ENCODE data around the gene KCNT2.

Gene KCNT2

DNA sequence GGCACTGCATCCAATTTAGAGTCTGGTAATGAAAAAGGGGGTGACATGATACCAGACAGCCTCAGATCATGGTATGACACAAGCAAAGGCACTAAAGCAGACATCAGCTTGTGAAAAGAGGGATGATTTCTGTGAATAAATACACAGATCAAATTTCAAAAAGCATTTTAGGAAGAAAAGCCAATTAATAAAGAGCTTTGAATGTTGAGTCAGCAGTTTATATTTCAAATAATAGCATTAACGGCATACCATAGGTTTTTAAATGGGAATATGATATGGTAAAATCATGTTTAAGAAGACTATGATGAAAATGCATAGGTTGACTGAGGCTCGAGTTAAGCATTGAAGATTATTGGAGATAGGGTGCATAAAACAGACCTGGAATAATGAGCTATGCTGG lies 13.5 kb downstream of the KCNT2 start:
- TF ChIP-seq, protein P1, sequence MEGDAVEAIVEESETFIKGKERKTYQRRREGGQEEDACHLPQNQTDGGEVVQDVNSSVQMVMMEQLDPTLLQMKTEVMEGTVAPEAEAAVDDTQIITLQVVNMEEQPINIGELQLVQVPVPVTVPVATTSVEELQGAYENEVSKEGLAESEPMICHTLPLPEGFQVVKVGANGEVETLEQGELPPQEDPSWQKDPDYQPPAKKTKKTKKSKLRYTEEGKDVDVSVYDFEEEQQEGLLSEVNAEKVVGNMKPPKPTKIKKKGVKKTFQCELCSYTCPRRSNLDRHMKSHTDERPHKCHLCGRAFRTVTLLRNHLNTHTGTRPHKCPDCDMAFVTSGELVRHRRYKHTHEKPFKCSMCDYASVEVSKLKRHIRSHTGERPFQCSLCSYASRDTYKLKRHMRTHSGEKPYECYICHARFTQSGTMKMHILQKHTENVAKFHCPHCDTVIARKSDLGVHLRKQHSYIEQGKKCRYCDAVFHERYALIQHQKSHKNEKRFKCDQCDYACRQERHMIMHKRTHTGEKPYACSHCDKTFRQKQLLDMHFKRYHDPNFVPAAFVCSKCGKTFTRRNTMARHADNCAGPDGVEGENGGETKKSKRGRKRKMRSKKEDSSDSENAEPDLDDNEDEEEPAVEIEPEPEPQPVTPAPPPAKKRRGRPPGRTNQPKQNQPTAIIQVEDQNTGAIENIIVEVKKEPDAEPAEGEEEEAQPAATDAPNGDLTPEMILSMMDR (IDR thresholded peaks at IDR 0.05), result no peak
- no peaks in the 10 kb centered on the region for H3K79me2 ChIP-seq
- H3K9me3 ChIP-seq (ENCODE audit: control insufficient read depth, low read length), result no peaks in the 10 kb centered on the region
- H2AFZ ChIP-seq, result no peak overlapping the region
- no peaks in the 10 kb centered on the region for H3K4me1 ChIP-seq
- H3K36me3 ChIP-seq (ENCODE audit: control insufficient read depth, insufficient read depth, low read length), result no peaks in the 10 kb centered on the region
- H3K9ac ChIP-seq, result no peak overlapping the region
- no peak overlapping the region for H3K4me3 ChIP-seq (ENCODE audit: low read depth, low read length)
- no peaks in the 10 kb centered on the region for H3K27me3 ChIP-seq (ENCODE audit: control insufficient read depth, insufficient read depth, low read length)
- H3K27ac ChIP-seq, result no peak overlapping the region
- no peak overlapping the region for H3K4me2 ChIP-seq (ENCODE audit: low read length)

DNA sequence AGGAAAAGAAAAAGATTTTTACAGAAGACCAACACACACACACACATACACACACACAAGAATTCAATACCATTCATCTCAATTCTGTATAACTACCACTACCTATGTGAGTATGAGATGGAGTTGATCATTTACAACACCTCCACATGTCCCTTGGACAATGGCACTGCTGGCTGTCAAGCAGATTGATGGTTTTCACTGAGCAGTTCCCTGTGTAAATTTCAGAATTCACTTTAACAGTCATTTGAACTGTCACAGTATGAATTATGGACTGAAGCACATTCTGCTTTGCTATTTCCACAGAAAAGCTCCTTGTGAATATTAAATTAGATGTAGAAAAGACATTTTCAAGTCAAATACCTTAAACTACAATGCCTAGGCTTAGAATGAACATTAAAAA lies 14.3 kb downstream of the KCNT2 start:
- Histone ChIP-seq H3K4me2 (ENCODE audit: low read length) (no peak overlapping the region), H2AFZ (no peak overlapping the region), H3K27me3 (ENCODE audit: control insufficient read depth, insufficient read depth, low read length) (no peaks in the 10 kb centered on the region), H3K27ac (no peak overlapping the region), H3K9ac (no peak overlapping the region), H3K4me1 (no peaks in the 10 kb centered on the region), H3K36me3 (ENCODE audit: control insufficient read depth, insufficient read depth, low read length) (no peaks in the 10 kb centered on the region), H3K79me2 (no peaks in the 10 kb centered on the region), H3K4me3 (ENCODE audit: low read depth, low read length) (no peak overlapping the region), H3K9me3 (ENCODE audit: control insufficient read depth, low read length) (no peaks in the 10 kb centered on the region)
- TF ChIP-seq, protein P1 (IDR thresholded peaks at IDR 0.05), result no peak

DNA sequence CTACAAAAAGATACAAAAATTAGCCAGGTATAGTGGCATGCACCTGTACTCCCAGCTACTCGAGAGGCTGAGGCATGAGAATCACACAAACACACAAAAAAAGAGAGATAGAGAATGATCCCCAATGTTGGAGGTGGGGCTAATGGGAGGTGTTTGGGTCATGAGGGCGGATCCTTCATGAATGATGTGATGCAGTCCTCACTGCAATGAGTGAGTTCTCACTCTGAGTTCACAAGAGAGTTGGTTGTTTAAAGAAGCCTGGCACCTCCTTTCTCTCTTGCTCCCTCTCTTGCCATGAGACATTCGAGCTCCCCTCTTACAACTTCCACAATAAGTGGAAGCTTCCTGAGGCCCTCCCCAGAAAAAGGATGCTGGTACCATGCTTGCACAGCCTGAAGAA lies 17.3 kb downstream of the KCNT2 start:
- Histone ChIP-seq H3K79me2 (no peaks in the 10 kb centered on the region), H3K9ac (no peak overlapping the region), H3K9me3 (ENCODE audit: control insufficient read depth, low read length) (no peaks in the 10 kb centered on the region), H3K27me3 (ENCODE audit: control insufficient read depth, insufficient read depth, low read length) (no peaks in the 10 kb centered on the region), H2AFZ (no peak overlapping the region), H3K27ac (no peak overlapping the region), H3K4me1 (no peaks in the 10 kb centered on the region), H3K36me3 (ENCODE audit: control insufficient read depth, insufficient read depth, low read length) (no peaks in the 10 kb centered on the region), H3K4me3 (ENCODE audit: low read depth, low read length) (no peak overlapping the region), H3K4me2 (ENCODE audit: low read length) (no peak overlapping the region)
- TF ChIP-seq, protein P1 (IDR thresholded peaks at IDR 0.05), result no peak

DNA sequence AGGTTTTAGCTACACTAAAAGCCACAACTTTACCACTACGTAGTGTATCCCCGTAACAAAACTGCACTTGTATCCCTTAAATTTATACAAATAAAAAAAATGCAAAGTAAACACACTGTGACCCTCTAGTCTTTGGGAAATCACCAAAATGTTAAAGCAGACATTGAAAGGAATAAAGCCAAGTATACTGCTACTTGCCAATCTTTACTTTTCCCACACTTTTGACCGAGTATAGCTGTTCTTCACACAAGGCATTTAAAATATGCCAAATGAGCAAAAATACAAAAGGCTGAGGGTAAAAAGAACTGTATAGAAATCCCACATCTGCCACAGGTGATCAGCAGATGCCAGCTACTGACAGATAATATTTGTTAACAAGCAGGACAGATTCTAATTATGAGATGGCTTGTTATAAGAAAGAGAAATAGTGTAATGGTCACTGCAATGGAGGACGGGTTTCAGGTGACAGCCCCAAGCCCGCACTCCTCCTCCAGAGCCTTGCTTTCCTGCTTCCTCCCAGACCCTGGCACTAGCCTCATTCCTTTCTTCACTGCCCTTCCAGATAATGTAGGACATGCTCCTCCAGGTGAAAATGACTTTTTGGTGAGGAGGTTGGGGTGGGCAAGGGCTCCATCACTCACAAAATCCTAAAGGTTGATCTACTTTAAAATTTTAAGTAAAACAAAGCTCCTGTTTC lies 18.1 kb downstream of the KCNT2 start:
- Histone ChIP-seq H3K36me3 (ENCODE audit: control insufficient read depth, insufficient read depth, low read length) (no peaks in the 10 kb centered on the region), H3K4me2 (ENCODE audit: low read length) (no peak overlapping the region), H3K4me3 (ENCODE audit: low read depth, low read length) (no peak overlapping the region), H3K79me2 (no peaks in the 10 kb centered on the region), H3K9me3 (ENCODE audit: control insufficient read depth, low read length) (no peaks in the 10 kb centered on the region), H3K9ac (no peak overlapping the region), H3K27me3 (ENCODE audit: control insufficient read depth, insufficient read depth, low read length) (no peaks in the 10 kb centered on the region), H3K27ac (no peak overlapping the region), H3K4me1 (no peaks in the 10 kb centered on the region), H2AFZ (no peak overlapping the region)
- TF ChIP-seq, protein P1 (IDR thresholded peaks at IDR 0.05), result no peak

DNA sequence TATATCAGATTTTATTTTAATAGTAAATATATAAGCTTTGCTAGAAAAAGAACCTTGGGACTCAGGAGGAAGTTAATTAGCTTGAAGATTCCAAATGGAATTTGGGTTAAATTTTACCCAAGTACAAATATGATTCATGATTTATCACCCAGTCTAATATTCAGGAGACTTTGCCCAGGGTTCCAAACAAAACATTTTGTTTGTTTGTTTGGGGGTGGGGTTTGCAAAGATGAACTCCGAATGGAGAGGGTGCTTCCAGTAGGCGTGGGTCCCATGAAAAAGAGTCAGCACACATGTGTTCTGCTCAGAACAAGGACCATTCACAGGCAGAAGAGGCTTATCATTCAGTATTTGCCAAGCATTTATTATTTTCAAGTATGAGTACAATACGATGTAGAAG lies 23.5 kb downstream of the KCNT2 start:
- Histone ChIP-seq H3K36me3 (ENCODE audit: control insufficient read depth, insufficient read depth, low read length) (no peaks in the 10 kb centered on the region), H3K27ac (no peak overlapping the region), H3K4me3 (ENCODE audit: low read depth, low read length) (no peak overlapping the region), H3K4me1 (no peaks in the 10 kb centered on the region), H3K9me3 (ENCODE audit: control insufficient read depth, low read length) (no peaks in the 10 kb centered on the region), H3K4me2 (ENCODE audit: low read length) (no peak overlapping the region), H3K9ac (no peak overlapping the region), H3K79me2 (no peaks in the 10 kb centered on the region), H3K27me3 (ENCODE audit: control insufficient read depth, insufficient read depth, low read length) (no peaks in the 10 kb centered on the region), H2AFZ (no peak overlapping the region)
- TF ChIP-seq, protein P1 (IDR thresholded peaks at IDR 0.05), result no peak

All from parathyroid adenoma (tissue), 2 donors.